Osteocyte (in vitro differentiated cells): ENCODE measurements around the gene HMX1. TPM values are rescaled to one million over a fixed set of nuclear protein-coding genes. Genes with fewer than 3 reads are reported as not detected.
A peak's percentile ranks its signal among the peaks of the same experiment; 100 is the strongest.

Experiments used
- DNase-seq: peaks from one replicate; pipeline ENCODE4 v3.0.0; 2021; ENCODE audit warnings: mixed read lengths; ENCODE audit not compliant: unreplicated experiment; ENCODE audit errors: extremely low spot score
- H3K27ac Mint-ChIP-seq: one replicate; pipeline ENCODE4 v1.8.0; 2021; ENCODE audit warnings: mild to moderate bottlenecking, mixed read lengths; ENCODE audit not compliant: unreplicated experiment
- H3K27me3 Mint-ChIP-seq: one replicate; pipeline ENCODE4 v1.8.0; 2021; ENCODE audit warnings: mixed read lengths; ENCODE audit not compliant: unreplicated experiment
- H3K36me3 Mint-ChIP-seq: one replicate; pipeline ENCODE4 v1.8.0; 2021; ENCODE audit warnings: mixed read lengths; ENCODE audit not compliant: unreplicated experiment
- H3K4me1 Mint-ChIP-seq: one replicate; pipeline ENCODE4 v1.8.0; 2021; ENCODE audit warnings: mixed read lengths; ENCODE audit not compliant: unreplicated experiment
- H3K4me3 Mint-ChIP-seq: one replicate; pipeline ENCODE4 v1.8.0; 2021; ENCODE audit warnings: mild to moderate bottlenecking, moderate library complexity, mixed read lengths; ENCODE audit not compliant: unreplicated experiment
- H3K9me3 Mint-ChIP-seq: one replicate; pipeline ENCODE4 v1.8.0; 2021; ENCODE audit warnings: mixed read lengths; ENCODE audit not compliant: unreplicated experiment
- total RNA-seq: library from RNA; stranded (reverse); gene quantifications from 2 replicates; pipeline ENCODE4 v1.2.1, GENCODE V29; 2021
- TF ChIP-seq, protein P1 (sequence below): fragments of 200-600 bp; sonication (generic); IDR thresholded peaks from 2 replicates; pipeline ENCODE4 v1.5.0; 2021; ENCODE audit warnings: antibody characterized with exemption, mild to moderate bottlenecking, moderate library complexity

HMX1 gene
- total RNA-seq, 1 donor from 2014 or later, result 3.5 TPM

DNA sequence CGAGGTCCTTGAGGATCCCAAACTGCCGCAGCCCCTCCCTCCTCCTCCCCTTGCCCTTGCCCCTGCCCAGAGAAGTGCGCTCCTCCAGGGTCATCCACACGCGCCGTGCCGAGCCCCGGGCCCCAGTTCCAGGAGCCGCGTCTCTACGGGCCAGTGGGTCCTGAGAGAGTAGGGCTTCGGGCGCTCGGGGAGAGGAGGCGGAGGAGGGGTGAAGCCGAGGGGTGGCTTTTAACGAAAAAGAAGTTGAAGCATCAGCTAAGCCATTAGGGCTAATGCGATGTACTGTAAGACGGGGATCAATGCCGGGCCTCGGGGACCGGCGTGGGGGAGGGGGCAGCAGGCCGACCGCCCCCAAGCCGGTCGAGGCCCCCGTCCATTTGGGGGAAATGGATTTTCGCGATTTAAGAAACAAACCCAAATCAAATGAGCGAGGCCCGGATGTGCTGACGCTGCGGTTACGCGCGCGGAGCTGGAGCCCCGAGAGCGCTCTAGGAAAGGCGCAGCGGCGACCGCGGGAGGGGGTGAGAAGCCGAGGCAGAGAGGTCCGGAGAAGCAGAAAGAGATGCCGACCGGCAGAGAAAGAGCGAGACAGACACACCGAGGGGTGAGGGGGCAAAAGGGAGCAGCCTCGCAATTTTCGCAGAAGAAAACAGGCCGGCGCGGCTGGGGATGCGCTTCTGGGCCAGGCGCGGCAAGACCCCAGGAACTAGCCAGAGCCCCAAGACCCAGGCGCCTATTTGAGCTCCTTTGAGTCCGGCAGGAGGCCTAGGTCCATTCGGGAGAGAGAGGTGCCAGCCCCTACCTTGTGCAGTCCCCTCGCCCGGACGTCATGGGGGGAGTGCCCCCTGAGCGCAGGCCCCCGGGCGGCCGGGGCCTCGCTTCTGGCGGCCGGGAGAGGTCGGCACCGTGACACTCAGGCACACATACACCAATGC is 13.6 kb downstream of the HMX1 start:
- H3K27ac Mint-ChIP-seq, result no peak overlapping the region
- H3K27me3 Mint-ChIP-seq, result peaks cover 66% of the 10 kb centered on the region
- H3K9me3 Mint-ChIP-seq, result no peaks in the 10 kb centered on the region
- DNase-seq, result no peak
- no peaks in the 10 kb centered on the region for H3K36me3 Mint-ChIP-seq
- H3K4me1 Mint-ChIP-seq, result peaks cover 6% of the 10 kb centered on the region
- H3K4me3 Mint-ChIP-seq, result peak overlapping the region; percentile 38
- TF ChIP-seq, protein P1, sequence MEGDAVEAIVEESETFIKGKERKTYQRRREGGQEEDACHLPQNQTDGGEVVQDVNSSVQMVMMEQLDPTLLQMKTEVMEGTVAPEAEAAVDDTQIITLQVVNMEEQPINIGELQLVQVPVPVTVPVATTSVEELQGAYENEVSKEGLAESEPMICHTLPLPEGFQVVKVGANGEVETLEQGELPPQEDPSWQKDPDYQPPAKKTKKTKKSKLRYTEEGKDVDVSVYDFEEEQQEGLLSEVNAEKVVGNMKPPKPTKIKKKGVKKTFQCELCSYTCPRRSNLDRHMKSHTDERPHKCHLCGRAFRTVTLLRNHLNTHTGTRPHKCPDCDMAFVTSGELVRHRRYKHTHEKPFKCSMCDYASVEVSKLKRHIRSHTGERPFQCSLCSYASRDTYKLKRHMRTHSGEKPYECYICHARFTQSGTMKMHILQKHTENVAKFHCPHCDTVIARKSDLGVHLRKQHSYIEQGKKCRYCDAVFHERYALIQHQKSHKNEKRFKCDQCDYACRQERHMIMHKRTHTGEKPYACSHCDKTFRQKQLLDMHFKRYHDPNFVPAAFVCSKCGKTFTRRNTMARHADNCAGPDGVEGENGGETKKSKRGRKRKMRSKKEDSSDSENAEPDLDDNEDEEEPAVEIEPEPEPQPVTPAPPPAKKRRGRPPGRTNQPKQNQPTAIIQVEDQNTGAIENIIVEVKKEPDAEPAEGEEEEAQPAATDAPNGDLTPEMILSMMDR, result no peak

DNA sequence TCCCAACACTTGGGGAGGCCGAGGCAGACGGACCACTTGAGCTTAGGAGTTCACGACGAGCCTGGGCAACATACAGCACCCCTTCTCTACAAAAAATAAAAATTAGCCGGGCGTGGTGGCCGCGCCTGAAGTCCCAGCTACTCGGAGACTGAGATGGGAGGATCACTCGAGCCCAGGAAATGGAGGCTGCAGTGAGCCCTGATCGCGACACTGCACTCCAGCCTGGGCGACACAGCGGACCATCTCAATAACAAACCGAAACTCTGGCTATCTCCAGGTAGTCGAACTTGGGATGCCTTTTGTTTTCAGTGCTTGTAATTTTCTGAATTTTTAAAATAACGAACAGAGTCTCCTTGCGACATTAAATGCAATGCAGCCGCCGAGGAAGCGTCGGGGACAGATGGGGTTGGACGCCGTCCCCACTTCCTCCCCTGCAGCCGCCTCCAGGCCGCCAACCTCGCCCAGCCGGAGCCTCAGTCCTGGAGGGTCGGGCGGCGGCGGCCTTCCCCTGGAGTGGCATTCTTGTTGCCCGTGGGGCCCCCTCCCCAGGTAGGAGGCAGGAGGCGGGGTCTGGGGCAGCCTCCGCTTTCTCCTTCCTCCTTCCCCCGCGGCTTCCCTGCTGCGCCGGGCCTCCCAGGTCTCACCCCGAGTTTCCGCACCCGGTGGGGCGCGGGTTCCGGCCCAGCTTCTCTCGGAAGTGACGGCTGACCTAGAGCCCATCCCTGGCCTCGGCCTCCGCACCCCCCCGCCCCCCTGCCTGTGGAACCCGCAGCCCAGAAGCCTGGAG is 14.6 kb downstream of the HMX1 start:
- Mint-ChIP-seq H3K4me1 (peaks cover 6% of the 10 kb centered on the region), H3K9me3 (no peaks in the 10 kb centered on the region), H3K4me3 (no peak overlapping the region), H3K27ac (no peak overlapping the region), H3K27me3 (peaks cover 56% of the 10 kb centered on the region), H3K36me3 (no peaks in the 10 kb centered on the region)
- TF ChIP-seq, protein P1, result no peak
- DNase-seq, result no peak

DNA sequence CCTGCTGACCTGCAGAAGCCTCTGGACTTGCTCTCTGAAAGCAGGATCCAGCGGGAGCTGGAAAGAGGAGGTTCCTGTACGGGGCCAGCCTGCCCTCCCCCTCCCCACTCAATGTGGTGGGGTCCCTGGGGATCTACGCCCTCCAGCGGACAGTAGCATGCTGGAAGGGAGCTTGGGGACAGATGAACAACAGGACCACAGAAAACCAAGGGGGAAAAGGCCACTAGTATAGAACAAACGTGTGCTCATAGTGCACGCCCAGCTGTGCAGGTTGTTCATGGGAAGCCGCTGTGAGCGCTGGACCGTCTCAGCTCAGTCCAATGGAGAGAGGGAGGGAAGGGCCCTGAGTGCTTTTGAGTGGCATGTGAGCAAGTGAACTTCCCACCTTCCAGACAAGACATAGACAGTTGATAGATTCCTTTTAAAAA is 15.8 kb downstream of the HMX1 start:
- no peaks in the 10 kb centered on the region for H3K9me3 Mint-ChIP-seq
- H3K27ac Mint-ChIP-seq, result no peak overlapping the region
- TF ChIP-seq, protein P1, result no peak
- peaks cover 47% of the 10 kb centered on the region for H3K27me3 Mint-ChIP-seq
- peaks cover 2% of the 10 kb centered on the region for H3K4me1 Mint-ChIP-seq
- H3K36me3 Mint-ChIP-seq, result no peaks in the 10 kb centered on the region
- no peak for DNase-seq
- no peak overlapping the region for H3K4me3 Mint-ChIP-seq

DNA sequence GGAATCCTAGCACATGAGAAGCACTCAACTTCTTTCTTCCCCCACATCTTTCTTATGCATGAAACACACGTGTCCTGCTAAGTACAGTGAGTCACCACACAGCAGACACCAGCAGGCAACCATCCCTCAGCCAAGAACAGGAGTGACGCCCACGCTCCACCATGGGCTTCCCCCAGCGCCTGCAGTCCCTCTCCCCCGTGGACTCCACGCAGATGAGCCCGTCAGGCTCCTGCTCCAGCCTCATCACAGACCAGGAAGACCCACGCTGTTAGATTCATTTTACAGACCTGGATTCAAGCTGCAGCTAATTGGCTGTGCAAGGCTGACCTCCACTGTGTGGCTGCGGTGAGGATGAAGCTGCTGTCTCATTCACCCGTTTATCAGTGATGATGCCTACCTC is 16.7 kb downstream of the HMX1 start:
- no peaks in the 10 kb centered on the region for H3K9me3 Mint-ChIP-seq
- peaks cover 43% of the 10 kb centered on the region for H3K27me3 Mint-ChIP-seq
- TF ChIP-seq, protein P1, result no peak
- H3K36me3 Mint-ChIP-seq, result no peaks in the 10 kb centered on the region
- DNase-seq, result no peak
- no peak overlapping the region for H3K27ac Mint-ChIP-seq
- H3K4me3 Mint-ChIP-seq, result no peak overlapping the region
- H3K4me1 Mint-ChIP-seq, result peaks cover 2% of the 10 kb centered on the region

DNA sequence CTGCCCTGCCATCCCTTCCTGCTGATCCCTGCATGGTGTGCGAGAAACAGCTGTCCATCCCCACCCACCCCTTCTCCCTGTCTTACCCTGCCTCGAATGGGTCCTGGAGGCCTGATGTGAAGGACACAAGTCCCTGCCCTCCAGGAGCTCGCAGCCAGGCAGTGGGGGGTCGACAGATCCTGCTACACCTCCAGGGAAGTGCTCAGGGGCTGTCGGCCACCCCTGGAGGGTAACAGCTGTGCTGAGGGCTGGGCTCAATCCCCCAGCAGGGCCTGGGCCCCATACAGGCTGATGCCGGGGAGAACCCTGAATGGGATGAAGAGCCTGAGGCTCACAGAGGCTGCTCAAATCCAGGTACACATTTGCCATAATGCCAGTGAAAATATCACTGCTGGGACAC is 17.6 kb downstream of the HMX1 start:
- Mint-ChIP-seq H3K4me3 (no peak overlapping the region), H3K27ac (no peak overlapping the region), H3K36me3 (no peaks in the 10 kb centered on the region), H3K9me3 (no peaks in the 10 kb centered on the region), H3K4me1 (peaks cover 2% of the 10 kb centered on the region), H3K27me3 (peaks cover 35% of the 10 kb centered on the region)
- DNase-seq, result no peak
- TF ChIP-seq, protein P1, result no peak
